ENCODE results near the gene ZNF66. TPM values are rescaled to one million over a fixed set of nuclear protein-coding genes. Genes with fewer than 3 reads are reported as not detected.
"Not testable (repeated sequence)": the region's sequence is repeated elsewhere in the genome, so short reads cannot be mapped to it uniquely, and the experiment has no call there.

The ZNF66 gene
- polyA plus RNA-seq (2013, experiment 1 of 2), result 5.8 TPM
- 5.6 TPM for polyA plus RNA-seq (2013, experiment 2 of 2)

DNA sequence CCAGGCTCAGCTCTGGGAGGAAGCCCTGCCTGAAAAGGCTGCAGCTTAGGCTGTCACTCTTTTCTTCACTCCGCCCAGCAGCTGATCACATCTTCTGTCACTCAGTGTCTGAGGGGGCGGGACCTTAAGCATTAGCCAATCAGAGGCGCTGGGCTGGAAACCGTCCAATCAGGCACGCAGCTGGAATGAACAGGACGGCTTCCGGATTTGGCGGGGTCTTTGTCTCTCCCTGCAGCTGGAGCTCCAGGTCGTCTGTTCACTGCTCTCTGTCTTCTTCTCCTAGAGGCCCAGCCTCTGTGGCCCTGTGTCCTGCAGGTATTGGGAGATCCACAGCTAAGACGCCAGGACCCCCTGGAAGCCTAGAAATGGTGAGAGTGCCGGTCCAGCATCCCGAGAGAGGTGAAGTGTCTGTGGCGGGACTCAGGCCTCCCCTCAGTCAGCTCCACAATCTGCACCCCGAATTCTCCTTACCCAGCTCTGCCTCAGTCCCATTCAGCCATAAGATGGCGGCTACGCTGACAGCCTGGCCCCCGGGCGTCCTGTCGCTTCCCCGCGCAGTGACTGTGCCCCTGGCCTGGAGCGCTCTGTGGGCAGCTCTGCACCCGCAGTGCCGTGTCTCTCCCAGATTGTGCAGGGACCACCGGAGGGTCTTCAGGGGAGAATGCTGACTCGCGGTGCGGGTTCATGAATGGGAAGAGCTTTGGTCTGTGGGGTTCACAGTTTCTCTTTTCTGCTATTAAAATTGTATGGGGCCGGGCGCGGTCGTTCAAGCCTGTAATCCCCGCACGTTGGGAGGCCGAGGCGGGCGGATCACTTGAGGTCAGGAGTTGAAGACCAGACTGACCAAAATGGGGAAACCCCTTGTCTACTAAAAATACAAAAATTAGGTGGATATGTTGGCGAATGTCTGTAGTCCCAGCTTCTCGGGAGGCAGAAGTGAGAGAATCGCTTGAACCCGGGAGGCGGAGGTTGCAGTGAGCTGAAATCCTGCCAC is at the start of gene ZNF66:
TSS of gene ZNF66 (plus strand) at position 222 of the 994 bp plus-strand sequence. CDS start at position 366, 144 bp downstream.
- H2BK5ac ChIP-seq (ENCODE audit: low read length), result no peak within 1 kb of the TSS
- H4K8ac ChIP-seq (ENCODE audit: low read depth, low read length), result no peak within 1 kb of the TSS
- H3K4me2 ChIP-seq (ENCODE audit: insufficient read depth, low read length, poor library complexity, severe bottlenecking), result peak within 1 kb of the TSS; percentile 71
- H3K14ac ChIP-seq (ENCODE audit: low read length), result peak within 1 kb of the TSS; percentile 65
- no peak within 1 kb of the TSS for H2BK120ac ChIP-seq (ENCODE audit: low read depth, low read length)
- H3K4ac ChIP-seq (ENCODE audit: low read length), result no peak within 1 kb of the TSS
- peak; percentile 98 for DNase-seq (ENCODE audit: low spot score)
- H3K79me1 ChIP-seq (ENCODE audit: low read depth, low read length), result no peaks in the 10 kb centered on the region
- H3K36me3 ChIP-seq (replicated peaks in 1 of 2; ENCODE audit: control insufficient read depth in 2 of 2, insufficient read depth in 2 of 2, low read length in 2 of 2), result peaks cover 2 to 40% of the 10 kb centered on the region in 2 donors
- no peak within 1 kb of the TSS for H4K91ac ChIP-seq (ENCODE audit: low read depth, low read length, poor library complexity)
- H2AK5ac ChIP-seq (ENCODE audit: low read depth, low read length), result peak within 1 kb of the TSS; percentile 60
- peak within 1 kb of the TSS; percentile 86 for H3K27ac ChIP-seq (replicated peaks; ENCODE audit: low read length)
- no peak within 1 kb of the TSS for H2BK15ac ChIP-seq (ENCODE audit: low read length)
- no peaks in the 10 kb centered on the region for H3K4me1 ChIP-seq (ENCODE audit: control insufficient read depth in 2 of 2, insufficient read depth in 1 of 2, low read depth in 1 of 2, low read length in 2 of 2)
- H3K27me3 ChIP-seq (ENCODE audit: control insufficient read depth in 3 of 3, insufficient read depth in 3 of 3, low read depth in 1 of 3, low read length in 3 of 3), result no peaks in the 10 kb centered on the region
- no peak within 1 kb of the TSS for H2BK12ac ChIP-seq (ENCODE audit: low read length)
- H3K9ac ChIP-seq (ENCODE audit: low read depth, low read length, poor library complexity), result peak within 1 kb of the TSS; percentile 94
- H3K4me3 ChIP-seq (ENCODE audit: low read length in 2 of 2), result peak within 1 kb of the TSS; percentile 64 to 99
- peak within 1 kb of the TSS; percentile 90 for H2AFZ ChIP-seq (ENCODE audit: low read length)
- H3K23ac ChIP-seq (ENCODE audit: low read depth, low read length, poor library complexity), result peak within 1 kb of the TSS; percentile 5
- WGBS, 2 donors (ENCODE audit: extremely low coverage in 2 of 2, insufficient read length in 2 of 2, insufficient replicate concordance in 1 of 2), result no CpG with 5 or more reads among the region's 42 CpGs
- H3K9me3 ChIP-seq (replicated peaks in 1 of 2; ENCODE audit: control insufficient read depth in 2 of 2, insufficient read depth in 1 of 2, low read depth in 1 of 2, low read length in 2 of 2), result peaks cover 0 to 39% of the 10 kb centered on the region in 2 donors
- peak within 1 kb of the TSS; percentile 84 for H3K18ac ChIP-seq (ENCODE audit: low read length)

- not testable (repeated sequence) for H3K4me2 ChIP-seq (ENCODE audit: insufficient read depth, low read length, poor library complexity, severe bottlenecking); H2BK12ac ChIP-seq (ENCODE audit: low read length); H2AK5ac ChIP-seq (ENCODE audit: low read depth, low read length); H2AFZ ChIP-seq (ENCODE audit: low read length); H3K4me1 ChIP-seq (ENCODE audit: control insufficient read depth in 2 of 2, insufficient read depth in 1 of 2, low read depth in 1 of 2, low read length in 2 of 2); H4K8ac ChIP-seq (ENCODE audit: low read depth, low read length); DNase-seq (ENCODE audit: low spot score); H3K4ac ChIP-seq (ENCODE audit: low read length); H3K14ac ChIP-seq (ENCODE audit: low read length); H3K9me3 ChIP-seq (replicated peaks in 1 of 2; ENCODE audit: control insufficient read depth in 2 of 2, insufficient read depth in 1 of 2, low read depth in 1 of 2, low read length in 2 of 2); H3K36me3 ChIP-seq (replicated peaks in 1 of 2; ENCODE audit: control insufficient read depth in 2 of 2, insufficient read depth in 2 of 2, low read length in 2 of 2); H3K9ac ChIP-seq (ENCODE audit: low read depth, low read length, poor library complexity); H3K23ac ChIP-seq (ENCODE audit: low read depth, low read length, poor library complexity); H3K27ac ChIP-seq (replicated peaks; ENCODE audit: low read length); H2BK15ac ChIP-seq (ENCODE audit: low read length); H3K4me3 ChIP-seq (ENCODE audit: low read length in 2 of 2); H3K27me3 ChIP-seq (ENCODE audit: control insufficient read depth in 3 of 3, insufficient read depth in 3 of 3, low read depth in 1 of 3, low read length in 3 of 3); H3K18ac ChIP-seq (ENCODE audit: low read length); H2BK120ac ChIP-seq (ENCODE audit: low read depth, low read length); H3K79me1 ChIP-seq (ENCODE audit: low read depth, low read length); H4K91ac ChIP-seq (ENCODE audit: low read depth, low read length, poor library complexity); H2BK5ac ChIP-seq (ENCODE audit: low read length)
- no CpG with 5 or more reads among the region's 6 CpGs for WGBS, 2 donors (ENCODE audit: extremely low coverage in 2 of 2, insufficient read length in 2 of 2, insufficient replicate concordance in 1 of 2)
Observed at GRCh38 chr19:20750169-20750568, 25.9 kb upstream of the ZNF66 start.

GRCh38 chr19:20752291-20752690 is 23.8 kb upstream of the ZNF66 start:
- H3K27ac ChIP-seq (replicated peaks; ENCODE audit: low read length); H3K4me1 ChIP-seq (ENCODE audit: control insufficient read depth in 2 of 2, insufficient read depth in 1 of 2, low read depth in 1 of 2, low read length in 2 of 2); H2AFZ ChIP-seq (ENCODE audit: low read length); H3K36me3 ChIP-seq (replicated peaks in 1 of 2; ENCODE audit: control insufficient read depth in 2 of 2, insufficient read depth in 2 of 2, low read length in 2 of 2); H3K27me3 ChIP-seq (ENCODE audit: control insufficient read depth in 3 of 3, insufficient read depth in 3 of 3, low read depth in 1 of 3, low read length in 3 of 3); H2BK12ac ChIP-seq (ENCODE audit: low read length); H3K9ac ChIP-seq (ENCODE audit: low read depth, low read length, poor library complexity); H3K79me1 ChIP-seq (ENCODE audit: low read depth, low read length); H2BK15ac ChIP-seq (ENCODE audit: low read length); H4K91ac ChIP-seq (ENCODE audit: low read depth, low read length, poor library complexity); H3K4me3 ChIP-seq (ENCODE audit: low read length in 2 of 2); H2BK5ac ChIP-seq (ENCODE audit: low read length); H4K8ac ChIP-seq (ENCODE audit: low read depth, low read length); H3K9me3 ChIP-seq (replicated peaks in 1 of 2; ENCODE audit: control insufficient read depth in 2 of 2, insufficient read depth in 1 of 2, low read depth in 1 of 2, low read length in 2 of 2); H3K4me2 ChIP-seq (ENCODE audit: insufficient read depth, low read length, poor library complexity, severe bottlenecking); H2AK5ac ChIP-seq (ENCODE audit: low read depth, low read length); DNase-seq (ENCODE audit: low spot score); H3K14ac ChIP-seq (ENCODE audit: low read length); H3K23ac ChIP-seq (ENCODE audit: low read depth, low read length, poor library complexity); H3K18ac ChIP-seq (ENCODE audit: low read length); H3K4ac ChIP-seq (ENCODE audit: low read length); H2BK120ac ChIP-seq (ENCODE audit: low read depth, low read length): not testable (repeated sequence)
- no CpG with 5 or more reads among the region's 9 CpGs for WGBS, 2 donors (ENCODE audit: extremely low coverage in 2 of 2, insufficient read length in 2 of 2, insufficient replicate concordance in 1 of 2)

GRCh38 chr19:20769225-20769736 is 6.8 kb upstream of the ZNF66 start:
- not testable (repeated sequence) for H3K9me3 ChIP-seq (replicated peaks in 1 of 2; ENCODE audit: control insufficient read depth in 2 of 2, insufficient read depth in 1 of 2, low read depth in 1 of 2, low read length in 2 of 2); H3K4me3 ChIP-seq (ENCODE audit: low read length in 2 of 2); H3K23ac ChIP-seq (ENCODE audit: low read depth, low read length, poor library complexity)

More at GRCh38 chr19:20769225-20769736, 6.8 kb upstream of the ZNF66 start:
- no CpG with 5 or more reads among the region's 8 CpGs for WGBS, 2 donors (ENCODE audit: extremely low coverage in 2 of 2, insufficient read length in 2 of 2, insufficient replicate concordance in 1 of 2)
- not testable (repeated sequence) for H2AK5ac ChIP-seq (ENCODE audit: low read depth, low read length); H3K79me1 ChIP-seq (ENCODE audit: low read depth, low read length); H2BK120ac ChIP-seq (ENCODE audit: low read depth, low read length); H4K91ac ChIP-seq (ENCODE audit: low read depth, low read length, poor library complexity); H3K36me3 ChIP-seq (replicated peaks in 1 of 2; ENCODE audit: control insufficient read depth in 2 of 2, insufficient read depth in 2 of 2, low read length in 2 of 2); H3K18ac ChIP-seq (ENCODE audit: low read length); H2BK15ac ChIP-seq (ENCODE audit: low read length); H3K4me2 ChIP-seq (ENCODE audit: insufficient read depth, low read length, poor library complexity, severe bottlenecking); DNase-seq (ENCODE audit: low spot score); H3K4me1 ChIP-seq (ENCODE audit: control insufficient read depth in 2 of 2, insufficient read depth in 1 of 2, low read depth in 1 of 2, low read length in 2 of 2); H2AFZ ChIP-seq (ENCODE audit: low read length); H4K8ac ChIP-seq (ENCODE audit: low read depth, low read length); H3K9ac ChIP-seq (ENCODE audit: low read depth, low read length, poor library complexity); H3K27me3 ChIP-seq (ENCODE audit: control insufficient read depth in 3 of 3, insufficient read depth in 3 of 3, low read depth in 1 of 3, low read length in 3 of 3); H2BK12ac ChIP-seq (ENCODE audit: low read length); H2BK5ac ChIP-seq (ENCODE audit: low read length); H3K27ac ChIP-seq (replicated peaks; ENCODE audit: low read length); H3K14ac ChIP-seq (ENCODE audit: low read length); H3K4ac ChIP-seq (ENCODE audit: low read length)
